B cell (primary cell): ENCODE results near the gene ASCC2. TPM values are rescaled to one million over a fixed set of nuclear protein-coding genes. Genes with fewer than 3 reads are reported as not detected.
"Not testable (repeated sequence)": the region's sequence is repeated elsewhere in the genome, so short reads cannot be mapped to it uniquely, and the experiment has no call there.

Source experiments
- ATAC-seq: fragments of 200-7000 bp; cut with Tn5 transposase; one replicate; pipeline ENCODE4 v1.10.0; 2021; ENCODE audit warnings: low read depth, mild to moderate bottlenecking, moderate number of reproducible peaks, moderate library complexity
- CTCF ChIA-PET: fragments of 350-600 bp; sonication (Branson Sonifier 250); formaldehyde crosslinking; loops from one replicate; lab custom pipeline; 2021; ENCODE audit warnings: antibody characterized with exemption, inconsistent platforms; lab: Charles Lee
- POLR2A ChIA-PET: fragments of 350-600 bp; sonication (Branson Sonifier 250); formaldehyde crosslinking; loops from one replicate; lab custom pipeline; 2021; ENCODE audit warnings: antibody characterized with exemption; lab: Charles Lee
- DNase-seq: peaks from one replicate; pipeline ENCODE4 v3.0.0; 2013
- H2AFZ ChIP-seq: 2 replicates; pipeline ENCODE4 v1.6.1; 2012; ENCODE audit warnings: mild to moderate bottlenecking, low read depth, low read length; ENCODE audit not compliant: insufficient read depth, poor library complexity, severe bottlenecking
- H3K27ac ChIP-seq, 2 donors: 1 replicate in 1 of 2; 2 replicates in 1 of 2; pipeline ENCODE4 v1.5.1; 2012 to 2013; ENCODE audit warnings: low read length in 2 of 2, mild to moderate bottlenecking in 2 of 2, moderate library complexity in 1 of 2
- H3K27me3 ChIP-seq, 4 experiments: fragments of 200-600 bp in 1 of 4; sonication (generic) in 1 of 4; replicated peaks in 1 of 4; 1 replicate in 2 of 4; 2 replicates in 2 of 4; pipeline versions ENCODE4 v1.6.1 to v1.7.0; 2013 to 2016; ENCODE audit warnings: low read length in 3 of 4, mild to moderate bottlenecking in 2 of 4, mixed read lengths in 1 of 4, moderate library complexity in 1 of 4; ENCODE audit not compliant: insufficient read depth in 4 of 4, control insufficient read depth in 3 of 4; ENCODE audit errors: control extremely low read depth in 1 of 4
- H3K36me3 ChIP-seq, 2 experiments: replicated peaks in 1 of 2; 1 replicate in 1 of 2; 2 replicates in 1 of 2; pipeline versions ENCODE4 v1.6.1 to v1.7.1; 2013; ENCODE audit warnings: low read length in 1 of 2; ENCODE audit not compliant: insufficient read depth in 2 of 2, control insufficient read depth in 1 of 2; ENCODE audit errors: control extremely low read depth in 1 of 2, extremely low read depth in 1 of 2
- H3K4me1 ChIP-seq, 2 donors: fragments of 200-600 bp in 1 of 2; sonication (generic) in 1 of 2; 1 replicate in 1 of 2; 2 replicates in 1 of 2; pipeline versions ENCODE4 v1.5.1 to v1.6.1; 2013 to 2017; ENCODE audit warnings: low read length in 2 of 2; ENCODE audit not compliant: control insufficient read depth in 2 of 2, insufficient read depth in 2 of 2
- H3K4me2 ChIP-seq: replicated peaks from 2 replicates; pipeline ENCODE3; 2012; ENCODE audit warnings: mild to moderate bottlenecking, low read depth, low read length; ENCODE audit not compliant: poor library complexity, severe bottlenecking
- H3K4me3 ChIP-seq, 5 experiments: fragments of 200-600 bp in 1 of 5; sonication (generic) in 1 of 5; 1 replicate in 3 of 5; 2 replicates in 2 of 5; pipeline versions ENCODE4 v1.5.1 to v1.7.0; 2011 to 2016; ENCODE audit warnings: low read length in 4 of 5, mild to moderate bottlenecking in 4 of 5, low read depth in 2 of 5, control low read depth in 1 of 5, moderate library complexity in 1 of 5; ENCODE audit not compliant: insufficient read depth in 1 of 5; ENCODE audit errors: control extremely low read depth in 1 of 5, extremely low read depth in 1 of 5
- H3K79me2 ChIP-seq: fragments of 200-600 bp; sonication (generic); one replicate; pipeline ENCODE4 v1.6.0; 2016; ENCODE audit warnings: low read length; ENCODE audit not compliant: control insufficient read depth, insufficient read depth
- H3K9ac ChIP-seq: fragments of 200-600 bp; sonication (generic); 2 replicates; pipeline ENCODE4 v1.6.1; 2017; ENCODE audit warnings: mild to moderate bottlenecking, low read length, moderate library complexity
- H3K9me3 ChIP-seq, 3 donors: one replicate each; pipeline versions ENCODE4 v1.6.1 to v1.7.1; 2013; ENCODE audit warnings: low read length in 2 of 3; ENCODE audit not compliant: control insufficient read depth in 2 of 3, insufficient read depth in 1 of 3; ENCODE audit errors: control extremely low read depth in 1 of 3
- H4K20me1 ChIP-seq: 2 replicates; pipeline ENCODE4 v1.6.0; 2012; ENCODE audit warnings: mild to moderate bottlenecking, low read length; ENCODE audit not compliant: insufficient read depth, control insufficient read depth, poor library complexity, severe bottlenecking
- H3K27ac Mint-ChIP-seq: one replicate; pipeline ENCODE4 v1.8.0; 2021; ENCODE audit warnings: mixed read lengths
- H3K27me3 Mint-ChIP-seq: one replicate; pipeline ENCODE4 v1.8.0; 2021; ENCODE audit warnings: mixed read lengths
- H3K4me1 Mint-ChIP-seq: one replicate; pipeline ENCODE4 v1.8.0; 2021; ENCODE audit warnings: mixed read lengths
- H3K4me3 Mint-ChIP-seq: one replicate; pipeline ENCODE4 v1.8.0; 2021; ENCODE audit warnings: mixed read lengths
- H3K9me3 Mint-ChIP-seq: one replicate; pipeline ENCODE4 v1.8.0; 2022; ENCODE audit warnings: mixed read lengths; ENCODE audit not compliant: insufficient read depth
- EZH2 ChIP-seq: IDR thresholded peaks from 2 replicates; pipeline ENCODE4 v1.6.1; 2012; ENCODE audit warnings: borderline replicate concordance, low read depth, mild to moderate bottlenecking, moderate library complexity, low read length; ENCODE audit not compliant: insufficient read depth, poor library complexity, severe bottlenecking
- WGBS: methylation state at CpG from one replicate; pipeline ENCODE4 v1.1.5; 2013; ENCODE audit warnings: missing lambda C conversion rate; ENCODE audit not compliant: insufficient coverage; 5-methylcytosine and 5-hydroxymethylcytosine counted together
- intact Hi-C: fragments of 100-400 bp; cut with micrococcal nuclease; formaldehyde crosslinking; loops from one replicate; pipeline ENCODE4 v1.10.0; 2022
- polyA plus RNA-seq: library from polyadenylated mRNA; depleted of rRNA; stranded (reverse); fragments of >200 nt; gene quantifications from 2 replicates; pipeline ENCODE4 v1.2.3, GENCODE V29; 2012
- total RNA-seq, 2 donors: library from RNA; stranded (reverse); fragments of 120-200 nt in 1 of 2; gene quantifications; 1 replicate in 1 of 2; 2 replicates in 1 of 2; pipeline versions ENCODE4 v1.2.3 to v1.2.4, GENCODE V29; 2013 to 2022
- TF ChIP-seq, protein P1 (sequence below): fragments of 200-600 bp; IDR thresholded peaks from one replicate; pipeline ENCODE4 v1.8.0; 2022; ENCODE audit warnings: antibody characterized with exemption, mild to moderate bottlenecking

ASCC2 gene
- total and polyA plus RNA-seq, 2 donors (not counting 1 experiment from before 2014, with no cell fraction given): 81.1 to 84.0 TPM

- Mint-ChIP-seq H3K4me1 (no peaks in the 10 kb centered on the region), H3K27ac (no peak overlapping the region), H3K4me3 (no peak overlapping the region), H3K9me3 (no peaks in the 10 kb centered on the region), H3K27me3 (peaks cover 12% of the 10 kb centered on the region)
- DNase-seq (no peak), ATAC-seq (no peak)
- Histone ChIP-seq H3K9me3 (no peaks in the 10 kb centered on the region), H3K9ac (no peak overlapping the region), H3K79me2 (no peaks in the 10 kb centered on the region), H3K4me3 (no peak overlapping the region), H2AFZ (no peak overlapping the region), H3K27me3 (no peaks in the 10 kb centered on the region), H3K27ac (no peak overlapping the region), H4K20me1 (no peaks in the 10 kb centered on the region), H3K4me1 (no peaks in the 10 kb centered on the region), H3K36me3 (no peaks in the 10 kb centered on the region), H3K4me2 (no peak overlapping the region)
- TF ChIP-seq, protein P1, sequence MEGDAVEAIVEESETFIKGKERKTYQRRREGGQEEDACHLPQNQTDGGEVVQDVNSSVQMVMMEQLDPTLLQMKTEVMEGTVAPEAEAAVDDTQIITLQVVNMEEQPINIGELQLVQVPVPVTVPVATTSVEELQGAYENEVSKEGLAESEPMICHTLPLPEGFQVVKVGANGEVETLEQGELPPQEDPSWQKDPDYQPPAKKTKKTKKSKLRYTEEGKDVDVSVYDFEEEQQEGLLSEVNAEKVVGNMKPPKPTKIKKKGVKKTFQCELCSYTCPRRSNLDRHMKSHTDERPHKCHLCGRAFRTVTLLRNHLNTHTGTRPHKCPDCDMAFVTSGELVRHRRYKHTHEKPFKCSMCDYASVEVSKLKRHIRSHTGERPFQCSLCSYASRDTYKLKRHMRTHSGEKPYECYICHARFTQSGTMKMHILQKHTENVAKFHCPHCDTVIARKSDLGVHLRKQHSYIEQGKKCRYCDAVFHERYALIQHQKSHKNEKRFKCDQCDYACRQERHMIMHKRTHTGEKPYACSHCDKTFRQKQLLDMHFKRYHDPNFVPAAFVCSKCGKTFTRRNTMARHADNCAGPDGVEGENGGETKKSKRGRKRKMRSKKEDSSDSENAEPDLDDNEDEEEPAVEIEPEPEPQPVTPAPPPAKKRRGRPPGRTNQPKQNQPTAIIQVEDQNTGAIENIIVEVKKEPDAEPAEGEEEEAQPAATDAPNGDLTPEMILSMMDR: no peak
- no peak for TF ChIP-seq EZH2
- WGBS: 100% methylated on average over 2 of the region's 3 CpGs
- intact Hi-C loops: no loop called here
- ChIA-PET POLR2A (no interaction called here), CTCF (no interaction called here)
Measured at GRCh38 chr22:29867851-29868250, 29.8 kb upstream of the ASCC2 start.

DNA sequence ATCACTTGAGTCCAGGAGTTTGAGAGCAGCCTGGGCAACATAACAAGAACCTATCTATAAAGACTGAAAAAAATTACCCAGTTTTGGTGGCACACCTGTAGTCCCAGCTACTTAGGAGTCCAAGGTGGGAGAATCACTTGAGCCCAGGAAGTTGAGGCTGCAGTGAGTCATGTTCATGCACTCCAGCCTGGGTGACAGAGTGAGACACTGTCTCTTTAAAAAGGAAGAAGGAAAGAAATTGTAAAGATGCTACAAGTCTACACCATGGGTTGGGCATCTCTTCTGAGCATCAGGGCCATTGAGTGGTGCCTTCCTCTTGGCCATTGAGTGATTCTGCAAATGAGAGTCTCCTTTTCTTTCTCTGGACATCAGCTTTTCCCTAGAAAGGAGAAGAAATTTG lies 29.2 kb upstream of the ASCC2 start:
- ATAC-seq (no peak), DNase-seq (no peak)
- no peaks in the 10 kb centered on the region for H3K79me2 ChIP-seq
- no peak overlapping the region for H2AFZ ChIP-seq
- TF ChIP-seq, protein P1: no peak
- no peak for TF ChIP-seq EZH2
- H3K27me3 ChIP-seq: no peaks in the 10 kb centered on the region
- ChIA-PET POLR2A (no interaction called here), CTCF (no interaction called here)
- H3K27ac ChIP-seq: no peak overlapping the region
- H3K9ac ChIP-seq: no peak overlapping the region
- no peaks in the 10 kb centered on the region for H3K9me3 ChIP-seq
- H4K20me1 ChIP-seq: no peaks in the 10 kb centered on the region
- H3K4me2 ChIP-seq: no peak overlapping the region
- Mint-ChIP-seq H3K9me3 (no peaks in the 10 kb centered on the region), H3K4me3 (no peak overlapping the region), H3K4me1 (no peaks in the 10 kb centered on the region), H3K27ac (no peak overlapping the region), H3K27me3 (peaks cover 12% of the 10 kb centered on the region)
- intact Hi-C loops: no loop called here
- no peaks in the 10 kb centered on the region for H3K4me1 ChIP-seq
- H3K4me3 ChIP-seq: no peak overlapping the region
- no peaks in the 10 kb centered on the region for H3K36me3 ChIP-seq

DNA sequence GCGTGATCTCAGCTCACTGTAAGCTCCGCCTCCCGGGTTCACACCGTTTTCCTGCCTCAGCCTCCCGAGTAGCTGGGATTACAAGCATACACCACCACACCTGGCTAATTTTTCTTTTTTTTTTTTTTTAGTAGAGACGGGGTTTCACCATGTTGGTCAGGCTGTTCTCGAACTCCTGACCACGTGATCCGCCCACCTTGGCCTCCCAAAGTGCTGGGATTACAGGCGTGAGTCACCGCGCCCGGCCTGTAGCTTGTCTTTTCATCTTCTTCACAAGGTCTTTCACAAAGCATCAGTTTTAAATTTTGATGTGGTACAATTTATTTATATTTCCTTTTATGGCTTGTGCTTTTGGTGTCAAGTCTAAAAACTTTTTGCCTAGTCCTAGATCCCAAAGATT lies 27.5 kb upstream of the ASCC2 start:
- H2AFZ ChIP-seq, DNase-seq, H3K27ac ChIP-seq, H3K9me3 ChIP-seq, H3K27me3 ChIP-seq, H3K4me1 ChIP-seq, H3K4me3 Mint-ChIP-seq, H3K9me3 Mint-ChIP-seq, intact Hi-C loops, H3K4me1 Mint-ChIP-seq, POLR2A ChIA-PET, CTCF ChIA-PET, H4K20me1 ChIP-seq, H3K79me2 ChIP-seq, H3K4me3 ChIP-seq, H3K36me3 ChIP-seq, H3K4me2 ChIP-seq, ATAC-seq, H3K27ac Mint-ChIP-seq, H3K9ac ChIP-seq: not testable (repeated sequence)
- H3K27me3 Mint-ChIP-seq: peaks cover 12% of the 10 kb centered on the region
- 100% methylated on average over 4 of the region's 13 CpGs for WGBS
